GM23248 (cell line): ENCODE data around the gene TUBB6. TPM values are rescaled to one million over a fixed set of nuclear protein-coding genes. Genes with fewer than 3 reads are reported as not detected.

ENCODE experiments used
- DNase-seq: peaks from one replicate; pipeline ENCODE4 v3.0.0-alpha.2; 2015
- H2AFZ ChIP-seq: fragments of 200-600 bp; sonication (generic); 2 replicates; pipeline ENCODE4 v1.6.1; 2016; ENCODE audit warnings: antibody characterized with exemption
- H3F3A ChIP-seq: fragments of 200-600 bp; sonication (generic); 2 replicates; pipeline ENCODE4 v1.6.1; 2016; ENCODE audit warnings: mild to moderate bottlenecking, antibody characterized with exemption, mixed run types; ENCODE audit not compliant: insufficient read depth
- H3K27ac ChIP-seq: fragments of 200-600 bp; sonication (generic); 2 replicates; pipeline ENCODE4 v1.5.1; 2016; ENCODE audit warnings: mild to moderate bottlenecking
- H3K27me3 ChIP-seq: fragments of 200-600 bp; sonication (generic); replicated peaks from 2 replicates; pipeline ENCODE4 v1.6.1; 2016; ENCODE audit warnings: mild to moderate bottlenecking; ENCODE audit not compliant: insufficient read depth
- H3K36me3 ChIP-seq: fragments of 200-600 bp; sonication (generic); 2 replicates; pipeline ENCODE4 v1.6.1; 2016; ENCODE audit warnings: low read depth, mild to moderate bottlenecking
- H3K4me1 ChIP-seq: fragments of 200-600 bp; sonication (generic); 2 replicates; pipeline ENCODE4 v1.6.1; 2016; ENCODE audit warnings: mild to moderate bottlenecking; ENCODE audit not compliant: insufficient read depth
- H3K4me2 ChIP-seq: fragments of 200-600 bp; sonication (generic); one replicate; pipeline ENCODE4 v1.6.1; 2016; ENCODE audit warnings: mild to moderate bottlenecking; ENCODE audit not compliant: unreplicated experiment
- H3K4me3 ChIP-seq: fragments of 200-600 bp; sonication (generic); 2 replicates; pipeline ENCODE4 v1.5.1; 2016; ENCODE audit warnings: mild to moderate bottlenecking
- H3K79me2 ChIP-seq: fragments of 200-600 bp; sonication (generic); 2 replicates; pipeline ENCODE4 v1.6.1; 2016; ENCODE audit warnings: mild to moderate bottlenecking; ENCODE audit not compliant: insufficient read depth
- H3K9ac ChIP-seq: fragments of 200-600 bp; sonication (generic); 2 replicates; pipeline ENCODE4 v1.6.1; 2016; ENCODE audit warnings: mild to moderate bottlenecking
- H3K9me2 ChIP-seq: fragments of 200-600 bp; sonication (generic); 2 replicates; pipeline ENCODE4 v1.6.1; 2016; ENCODE audit warnings: mixed run types, mild to moderate bottlenecking, moderate library complexity; ENCODE audit not compliant: insufficient read depth
- H3K9me3 ChIP-seq: fragments of 200-600 bp; sonication (generic); one replicate; pipeline ENCODE4 v1.6.1; 2017; ENCODE audit warnings: low read depth
- H4K20me1 ChIP-seq: fragments of 200-600 bp; sonication (generic); 2 replicates; pipeline ENCODE4 v1.6.0; 2016; ENCODE audit not compliant: insufficient read depth
- EZH2 ChIP-seq: fragments of 200-600 bp; sonication (generic); IDR thresholded peaks from 2 replicates; pipeline ENCODE4 v1.6.1; 2018; ENCODE audit warnings: antibody characterized with exemption, mild to moderate bottlenecking; ENCODE audit not compliant: insufficient read depth, poor library complexity, severe bottlenecking
- EZH2phosphoT487 ChIP-seq: fragments of 200-600 bp; sonication (generic); IDR thresholded peaks from 2 replicates; pipeline ENCODE4 v1.6.1; 2018; ENCODE audit warnings: antibody characterized with exemption, moderate library complexity, mild to moderate bottlenecking, low read depth; ENCODE audit not compliant: insufficient read depth
- WGBS, 2 experiments: methylation state at CpG; one replicate each; pipeline ENCODE4 v1.1.6; 2015 to 2017; ENCODE audit warnings: low lambda C conversion rate in 2 of 2, low coverage in 1 of 2; ENCODE audit errors: missing lambda C conversion rate in 2 of 2; 5-methylcytosine and 5-hydroxymethylcytosine counted together
- in situ Hi-C: fragments of 300-500 bp; cut with MboI; formaldehyde crosslinking; loops from 2 replicates; pipeline ENCODE4 v1.15.0; 2020
- polyA plus RNA-seq: library from polyadenylated mRNA; unstranded; fragments of >200 nt; fragmentation: Nextera tagmentation; extraction: Ambion mirVana; gene quantifications from 2 replicates; pipeline ENCODE4 v1.2.1, GENCODE V29; 2016
- total RNA-seq: library from RNA; depleted of rRNA; stranded (reverse); fragments of >200 nt; shearing (Covaris generic); gene quantifications from 2 replicates; pipeline ENCODE4 v1.2.3, GENCODE V29; 2014

TUBB6 gene
- total and polyA plus RNA-seq, 2 experiments from 2014 or later: 456 to 817 TPM

- peak overlapping the region; percentile 81 for H3K27ac ChIP-seq
- H3K9ac ChIP-seq: peak overlapping the region; percentile 84
Observed at GRCh38 chr18:12288403-12288755, 19.7 kb upstream of the TUBB6 start.

GRCh38 chr18:12290086-12290485, 18.0 kb upstream of the TUBB6 start:
- in situ Hi-C loops: no loop called here
- H3K4me2 ChIP-seq: no peak overlapping the region

More at GRCh38 chr18:12288403-12288755, 19.7 kb upstream of the TUBB6 start:
- H3K27me3 ChIP-seq: no peaks in the 10 kb centered on the region
- H3K4me1 ChIP-seq: peaks cover 8% of the 10 kb centered on the region; the same call in 1 of the 2 replicates
- peak overlapping the region; percentile 73 for H3K4me3 ChIP-seq
- H3K9me2 ChIP-seq: no peaks in the 10 kb centered on the region
- no peaks in the 10 kb centered on the region for H3K9me3 ChIP-seq
- H2AFZ ChIP-seq: peak overlapping the region; percentile 82
- H3F3A ChIP-seq: 0 out of 2 replicates have a peak, but pooled peaks cover 6% of the 10 kb centered on the region
- no peaks in the 10 kb centered on the region for H3K79me2 ChIP-seq
- H3K4me2 ChIP-seq: peak overlapping the region; percentile 97
- DNase-seq: no peak
- H4K20me1 ChIP-seq: no peaks in the 10 kb centered on the region
- in situ Hi-C loops: no loop called here
- no peaks in the 10 kb centered on the region for H3K36me3 ChIP-seq
- 10 to 11% methylated on average over 10 of the region's 10 CpGs for WGBS, 2 experiments
- TF ChIP-seq EZH2phosphoT487 (no peak), EZH2 (no peak)

DNA sequence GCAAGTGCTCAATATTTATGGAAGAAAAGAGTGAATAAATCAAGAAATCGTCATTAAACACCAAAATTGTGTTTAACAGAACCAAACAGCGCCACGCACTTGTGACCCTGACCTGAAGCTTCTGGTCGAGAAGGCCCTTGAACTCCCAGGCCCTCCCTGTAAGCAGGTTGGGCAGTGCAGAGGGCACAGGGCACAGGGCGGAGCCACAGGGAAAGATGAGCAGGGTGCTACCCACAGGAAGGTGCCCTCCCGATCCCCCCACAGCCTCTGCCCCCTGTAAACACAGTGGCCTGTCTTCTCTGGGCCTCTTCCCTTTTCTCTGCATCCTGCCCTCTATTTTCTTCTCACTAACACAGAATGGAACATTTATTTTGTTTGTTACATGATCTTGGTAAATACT, 16.9 kb upstream of the TUBB6 start:
- TF ChIP-seq EZH2: no peak
- no peak for TF ChIP-seq EZH2phosphoT487
- no peak overlapping the region for H2AFZ ChIP-seq
- peaks cover 13% of the 10 kb centered on the region for H3K4me1 ChIP-seq
- H3K9me2 ChIP-seq: no peaks in the 10 kb centered on the region
- H3K9me3 ChIP-seq: no peaks in the 10 kb centered on the region
- H3K4me2 ChIP-seq: no peak overlapping the region
- H3K4me3 ChIP-seq: no peak overlapping the region
- no peak overlapping the region for H3K27ac ChIP-seq
- H3K79me2 ChIP-seq: no peaks in the 10 kb centered on the region
- DNase-seq: no peak
- in situ Hi-C loops: no loop called here
- H3K36me3 ChIP-seq: no peaks in the 10 kb centered on the region
- H4K20me1 ChIP-seq: no peaks in the 10 kb centered on the region
- 93% methylated on average over 6 of the region's 6 CpGs for WGBS, 2 experiments
- no peak overlapping the region for H3K9ac ChIP-seq
- 0 out of 2 replicates have a peak, but pooled peaks cover 6% of the 10 kb centered on the region for H3F3A ChIP-seq
- no peaks in the 10 kb centered on the region for H3K27me3 ChIP-seq

More at GRCh38 chr18:12290086-12290485, 18.0 kb upstream of the TUBB6 start:
- Histone ChIP-seq H3K27ac (no peak overlapping the region), H2AFZ (no peak overlapping the region), H3K27me3 (no peaks in the 10 kb centered on the region), H3K4me1 (peaks cover 8% of the 10 kb centered on the region; the same call in 1 of the 2 replicates), H4K20me1 (no peaks in the 10 kb centered on the region), H3K36me3 (no peaks in the 10 kb centered on the region), H3K9me3 (no peaks in the 10 kb centered on the region), H3K9me2 (no peaks in the 10 kb centered on the region), H3K9ac (no peak overlapping the region), H3F3A (0 out of 2 replicates have a peak, but pooled peaks cover 6% of the 10 kb centered on the region), H3K79me2 (no peaks in the 10 kb centered on the region), H3K4me3 (no peak overlapping the region)
- no peak for TF ChIP-seq EZH2
- TF ChIP-seq EZH2phosphoT487: no peak
- WGBS, 2 experiments: 73 to 80% methylated on average over 2 of the region's 2 CpGs
- DNase-seq: no peak

GRCh38 chr18:12291690-12292089, 16.4 kb upstream of the TUBB6 start:
- no peaks in the 10 kb centered on the region for H3K9me3 ChIP-seq
- no peak overlapping the region for H3K27ac ChIP-seq
- in situ Hi-C loops: no loop called here
- H3K27me3 ChIP-seq: no peaks in the 10 kb centered on the region
- H3K79me2 ChIP-seq: no peaks in the 10 kb centered on the region
- H3K4me1 ChIP-seq: peaks cover 18% of the 10 kb centered on the region
- H2AFZ ChIP-seq: no peak overlapping the region
- no peak overlapping the region for H3K4me3 ChIP-seq
- H3K9ac ChIP-seq: no peak overlapping the region
- no peak overlapping the region for H3K4me2 ChIP-seq
- no peaks in the 10 kb centered on the region for H4K20me1 ChIP-seq
- 0 out of 2 replicates have a peak, but pooled peaks cover 6% of the 10 kb centered on the region for H3F3A ChIP-seq
- no peak for DNase-seq
- TF ChIP-seq EZH2 (no peak), EZH2phosphoT487 (no peak)
- H3K9me2 ChIP-seq: no peaks in the 10 kb centered on the region
- no peaks in the 10 kb centered on the region for H3K36me3 ChIP-seq
- WGBS, 2 experiments: 88 to 93% methylated on average over 14 of the region's 14 CpGs

DNA sequence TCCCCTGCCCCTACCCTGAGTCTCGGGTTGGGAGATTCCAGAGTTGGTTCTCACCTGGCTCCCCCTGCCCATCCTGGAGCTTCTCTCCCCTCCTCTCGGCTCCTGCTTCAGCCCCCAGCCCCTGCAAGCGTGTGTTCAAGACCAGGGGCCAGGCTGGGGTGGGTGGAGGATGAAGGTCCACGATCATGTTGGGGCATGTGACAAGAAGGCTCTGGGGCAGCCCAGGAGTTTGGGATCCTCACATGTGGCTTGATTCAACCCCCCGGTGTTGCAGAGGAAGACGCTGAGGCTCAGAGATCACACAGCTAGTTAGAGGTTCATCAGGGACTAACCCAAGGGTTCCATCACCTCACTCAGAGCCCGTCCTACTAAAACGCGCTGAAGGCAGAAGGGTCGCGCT, 14.2 kb upstream of the TUBB6 start:
- Histone ChIP-seq H3K9me2 (no peaks in the 10 kb centered on the region), H3F3A (0 out of 2 replicates have a peak, but pooled peaks cover 3% of the 10 kb centered on the region), H3K4me3 (no peak overlapping the region), H3K4me2 (no peak overlapping the region), H3K27me3 (no peaks in the 10 kb centered on the region), H3K9ac (no peak overlapping the region), H3K4me1 (peaks cover 12% of the 10 kb centered on the region), H3K36me3 (no peaks in the 10 kb centered on the region), H2AFZ (no peak overlapping the region), H3K27ac (no peak overlapping the region), H3K79me2 (no peaks in the 10 kb centered on the region), H3K9me3 (no peaks in the 10 kb centered on the region), H4K20me1 (no peaks in the 10 kb centered on the region)
- 74 to 75% methylated on average over 11 of the region's 11 CpGs for WGBS, 2 experiments
- no peak for DNase-seq
- TF ChIP-seq EZH2: no peak
- in situ Hi-C loops: no loop called here
